Right renal pelvis (tissue), 4 donors: Measurements from ENCODE around the gene CCDC85A. TPM values are rescaled to one million over a fixed set of nuclear protein-coding genes. Genes with fewer than 3 reads are reported as not detected.

Source experiments
- DNase-seq, 4 donors: peaks; one replicate each; pipeline ENCODE4 v3.0.0-alpha.2; 2013; ENCODE audit warnings: low read depth in 4 of 4, low spot score in 3 of 4, missing footprints in 1 of 4
- polyA plus RNA-seq, 4 donors: library from polyadenylated mRNA; unstranded; fragments of 120-200 nt; gene quantifications; one replicate each; pipeline ENCODE4 v1.2.1, GENCODE V29; 2013; ENCODE audit not compliant: insufficient read length in 4 of 4

The CCDC85A gene
- polyA plus RNA-seq, 4 donors: 1.3 to 2.2 (median 1.8) TPM

DNA sequence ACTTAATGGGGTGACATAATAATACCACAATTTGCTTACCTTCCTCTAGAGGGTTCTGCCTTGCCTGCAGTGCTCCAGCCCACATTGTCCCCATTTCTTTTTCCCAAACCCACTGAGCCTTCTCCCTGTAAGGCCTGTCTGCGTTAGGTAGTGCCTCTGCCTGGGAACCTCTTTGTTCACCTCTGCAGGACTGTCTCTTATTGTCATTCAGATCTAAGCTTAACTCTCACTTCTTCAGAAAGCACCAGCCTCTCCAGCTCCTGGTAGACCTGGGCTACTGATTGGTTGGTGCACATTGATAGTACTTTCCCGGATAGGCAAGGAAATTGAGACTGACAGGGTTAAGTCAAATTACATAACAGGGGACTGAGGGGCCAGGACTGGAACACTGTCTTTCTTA, 49.1 kb downstream of the CCDC85A start:
- no peak for DNase-seq

- DNase-seq: no peak
Observed at GRCh38 chr2:56234241-56234640, 50.5 kb downstream of the CCDC85A start.

DNA sequence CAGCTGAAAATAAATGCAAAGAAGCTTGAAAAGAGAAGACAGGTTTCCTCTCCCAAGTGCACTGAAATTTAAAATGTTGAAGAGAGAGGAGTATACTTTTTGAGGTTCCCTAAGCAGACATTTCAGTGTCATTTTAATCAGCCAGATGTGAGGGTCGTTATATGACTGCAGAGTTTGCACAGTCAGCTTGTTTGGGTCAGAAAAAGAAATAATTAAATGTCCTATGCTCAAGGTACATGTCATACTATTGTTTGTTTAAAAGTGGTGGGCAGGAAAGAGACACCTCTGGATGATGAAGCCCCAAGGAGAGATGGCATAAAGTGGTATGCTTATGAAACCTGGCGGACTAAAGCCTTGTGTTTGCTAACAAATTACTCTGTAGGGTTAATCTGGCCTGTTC, 55.2 kb downstream of the CCDC85A start:
- no peak for DNase-seq

DNA sequence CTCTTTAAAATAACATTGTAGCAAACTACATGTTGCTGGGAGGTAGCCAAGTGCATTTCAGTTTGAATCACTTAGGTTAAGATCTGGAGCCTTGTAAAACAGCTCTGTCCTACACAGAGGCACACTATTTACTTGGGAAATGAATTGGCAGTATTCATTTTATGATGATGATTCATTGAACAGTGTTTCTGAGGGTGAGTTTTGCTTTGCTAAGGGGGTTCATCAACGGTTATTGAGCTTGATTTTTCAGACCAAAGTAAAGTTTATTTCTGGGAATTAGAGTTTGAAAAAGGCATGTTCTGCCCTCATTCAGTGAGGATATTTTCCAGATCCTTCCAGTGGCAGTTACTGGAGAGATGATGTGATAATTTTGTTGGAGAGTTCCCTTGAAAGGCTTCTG, 55.6 kb downstream of the CCDC85A start:
- no peak for DNase-seq

GRCh38 chr2:56240210-56240609, 56.4 kb downstream of the CCDC85A start:
- no peak for DNase-seq

GRCh38 chr2:56244506-56244905, 60.7 kb downstream of the CCDC85A start:
- DNase-seq: no peak

DNA sequence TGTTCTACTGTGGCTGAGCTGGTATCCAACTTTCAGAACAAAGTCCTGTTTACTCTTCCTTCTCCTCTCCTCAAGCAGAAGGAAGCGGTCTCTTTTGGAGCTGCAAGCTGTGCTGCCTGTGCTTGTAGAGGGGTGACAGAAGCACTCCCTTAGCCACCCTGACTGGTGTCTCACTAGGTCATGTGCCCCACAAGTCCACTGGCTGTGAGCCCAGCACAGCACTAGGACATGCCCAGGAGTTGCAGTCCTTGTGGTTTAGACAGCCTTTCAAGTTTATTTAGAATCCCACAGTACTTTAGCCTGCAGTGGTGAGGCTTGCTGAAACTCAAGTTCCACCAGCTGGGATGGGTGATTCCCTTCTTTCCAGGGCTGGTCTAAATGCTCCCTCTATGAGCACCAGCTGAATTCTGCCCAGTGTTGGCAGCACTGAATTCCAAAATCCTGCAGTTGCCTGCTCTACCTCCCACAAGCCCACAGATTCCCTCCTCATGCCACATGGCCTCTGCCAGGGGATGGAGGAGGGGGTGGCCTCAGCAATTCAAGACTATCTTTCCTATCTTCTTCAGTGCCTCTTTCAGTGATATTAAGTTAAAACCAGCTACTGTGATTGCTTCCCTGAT, 61.2 kb downstream of the CCDC85A start:
- no peak for DNase-seq

GRCh38 chr2:56248965-56249742, 65.4 kb downstream of the CCDC85A start:
- no peak for DNase-seq

- DNase-seq: no peak
Observed at GRCh38 chr2:56250153-56250729, 66.5 kb downstream of the CCDC85A start.

DNA sequence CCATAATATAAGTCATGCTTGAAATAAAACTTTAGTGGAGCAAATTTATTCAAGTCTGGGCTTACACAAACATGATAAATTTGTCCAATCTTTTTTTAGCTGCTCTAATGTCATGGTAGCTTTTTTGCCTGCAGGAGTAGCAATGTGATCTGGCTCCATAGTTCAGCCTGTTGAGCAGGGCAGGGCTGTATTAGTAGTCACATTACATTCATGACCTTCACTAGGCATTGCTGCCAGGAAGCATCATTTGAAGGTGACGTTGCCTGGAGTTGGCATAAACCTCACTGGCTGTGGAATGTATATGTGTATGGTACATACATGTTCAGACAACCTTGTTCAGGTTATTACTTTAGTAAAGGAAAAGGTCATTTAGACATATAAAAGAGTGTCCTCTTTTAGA, 76.6 kb downstream of the CCDC85A start:
- no peak for DNase-seq

DNA sequence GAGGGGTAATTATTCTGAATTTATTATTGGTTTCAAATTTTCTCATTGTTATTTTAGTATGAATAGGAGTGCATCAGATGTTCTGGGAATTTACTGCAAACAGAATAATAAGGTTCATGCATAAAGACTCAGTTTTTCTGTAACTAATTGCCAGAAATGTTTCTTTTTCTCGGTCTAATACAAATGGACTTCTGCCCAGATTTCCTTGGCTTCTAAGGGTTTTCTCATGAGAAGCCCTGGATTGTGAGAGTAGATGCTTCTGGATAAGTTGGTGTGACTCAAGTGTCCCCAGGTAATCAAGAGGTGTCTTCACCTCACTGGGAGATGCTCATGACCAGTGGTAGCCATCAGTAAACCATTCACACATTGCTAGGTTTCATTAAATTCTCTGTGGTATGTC, 78.5 kb downstream of the CCDC85A start:
- DNase-seq: no peak

DNA sequence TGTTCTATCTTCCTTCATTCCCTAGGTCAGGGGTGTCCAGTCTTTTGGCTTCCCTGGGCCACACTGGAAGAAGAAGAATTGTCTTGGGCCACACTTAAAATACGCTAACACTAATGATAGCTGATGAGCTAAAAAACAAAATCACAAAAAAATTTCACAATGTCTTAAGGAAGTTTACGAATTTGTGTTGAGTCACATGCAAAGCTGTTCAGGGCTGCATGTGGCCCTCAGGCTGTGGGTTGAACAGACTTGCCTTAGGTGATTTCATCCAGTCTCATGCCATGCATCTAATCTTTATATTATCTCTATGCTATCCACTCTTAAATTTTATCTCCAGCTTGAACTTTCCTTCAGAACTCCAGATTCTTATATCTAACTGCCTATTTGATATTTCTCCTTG, 80.1 kb downstream of the CCDC85A start:
- no peak for DNase-seq

GRCh38 chr2:56266761-56267414, 83.1 kb downstream of the CCDC85A start:
- no peak for DNase-seq

DNA sequence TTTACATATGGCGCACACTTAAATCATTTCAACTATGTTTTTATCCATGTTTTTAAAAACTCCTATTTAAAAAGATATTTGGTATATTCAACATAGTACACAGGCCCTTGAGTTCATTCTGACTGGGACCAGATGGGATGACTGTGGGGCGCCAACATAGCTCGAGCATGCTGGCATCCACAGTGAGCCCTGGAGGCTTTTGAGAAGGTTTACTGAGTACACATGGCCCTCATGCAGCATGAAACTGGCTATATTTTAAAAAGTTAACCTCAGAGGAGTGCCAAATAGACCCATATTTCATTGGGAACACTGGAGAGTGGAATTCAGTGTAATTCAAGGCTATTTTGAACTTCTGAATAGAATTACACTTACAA, 83.6 kb downstream of the CCDC85A start:
- DNase-seq: no peak

DNA sequence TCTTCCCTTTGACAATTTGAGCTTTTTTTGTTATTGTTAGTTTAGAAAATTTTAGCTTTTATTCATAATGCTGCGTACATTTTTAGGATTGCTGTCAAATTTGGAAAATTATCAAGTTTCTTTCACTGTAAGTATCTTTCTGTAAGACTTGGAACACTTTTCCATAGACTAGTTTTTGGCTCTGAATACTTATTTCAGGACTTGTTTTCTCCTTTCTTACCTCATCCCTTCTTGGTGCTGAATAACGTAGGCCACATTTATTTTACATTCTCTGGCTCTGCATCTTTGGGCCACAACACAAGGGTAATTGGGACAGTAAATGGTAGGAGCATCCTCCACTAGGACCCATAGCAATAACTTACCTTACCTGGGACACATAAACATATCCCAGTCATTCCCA, 85.1 kb downstream of the CCDC85A start:
- no peak for DNase-seq

- DNase-seq: no peak
Observed at GRCh38 chr2:56271275-56271674, 87.5 kb downstream of the CCDC85A start.

DNA sequence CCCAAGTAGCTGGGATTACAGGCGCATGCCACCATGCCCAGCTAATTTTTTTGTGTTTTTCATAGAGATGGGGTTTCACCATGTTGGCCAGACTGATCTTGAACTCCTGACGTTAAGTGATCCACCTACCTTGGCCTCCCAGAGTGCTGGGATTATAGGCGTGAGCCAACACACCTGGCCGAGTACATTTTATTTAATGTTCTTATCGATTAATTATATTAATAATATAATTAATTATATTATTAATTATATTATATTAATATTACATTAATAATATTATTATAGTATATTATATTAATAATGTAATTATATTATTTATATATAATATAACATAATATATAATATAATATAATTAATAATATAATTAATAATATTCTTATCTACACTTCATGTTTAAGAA, 101.4 kb downstream of the CCDC85A start:
- no peak for DNase-seq

GRCh38 chr2:56286936-56287335, 103.1 kb downstream of the CCDC85A start:
- DNase-seq: no peak

GRCh38 chr2:56287508-56287907, 103.7 kb downstream of the CCDC85A start:
- no peak for DNase-seq

DNA sequence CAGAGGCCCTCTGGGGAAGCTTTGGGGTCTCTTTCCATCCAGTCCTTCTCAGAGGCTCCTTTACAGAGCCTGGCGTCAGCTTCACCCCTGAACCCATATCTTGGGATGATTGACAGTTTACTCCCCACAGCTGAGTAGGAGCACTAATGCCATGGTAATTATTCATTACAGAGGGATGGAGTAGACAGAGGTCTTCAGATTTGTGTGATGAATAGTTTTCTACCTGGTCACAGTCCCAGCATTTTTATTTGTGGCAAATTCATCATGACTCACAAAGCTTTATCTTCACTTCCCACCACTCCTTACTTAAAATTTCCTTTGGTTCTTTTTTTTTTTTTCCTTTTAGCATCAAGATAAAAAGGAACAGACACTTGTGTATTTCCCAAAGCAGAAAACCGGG, 104.2 kb downstream of the CCDC85A start:
- no peak for DNase-seq

DNA sequence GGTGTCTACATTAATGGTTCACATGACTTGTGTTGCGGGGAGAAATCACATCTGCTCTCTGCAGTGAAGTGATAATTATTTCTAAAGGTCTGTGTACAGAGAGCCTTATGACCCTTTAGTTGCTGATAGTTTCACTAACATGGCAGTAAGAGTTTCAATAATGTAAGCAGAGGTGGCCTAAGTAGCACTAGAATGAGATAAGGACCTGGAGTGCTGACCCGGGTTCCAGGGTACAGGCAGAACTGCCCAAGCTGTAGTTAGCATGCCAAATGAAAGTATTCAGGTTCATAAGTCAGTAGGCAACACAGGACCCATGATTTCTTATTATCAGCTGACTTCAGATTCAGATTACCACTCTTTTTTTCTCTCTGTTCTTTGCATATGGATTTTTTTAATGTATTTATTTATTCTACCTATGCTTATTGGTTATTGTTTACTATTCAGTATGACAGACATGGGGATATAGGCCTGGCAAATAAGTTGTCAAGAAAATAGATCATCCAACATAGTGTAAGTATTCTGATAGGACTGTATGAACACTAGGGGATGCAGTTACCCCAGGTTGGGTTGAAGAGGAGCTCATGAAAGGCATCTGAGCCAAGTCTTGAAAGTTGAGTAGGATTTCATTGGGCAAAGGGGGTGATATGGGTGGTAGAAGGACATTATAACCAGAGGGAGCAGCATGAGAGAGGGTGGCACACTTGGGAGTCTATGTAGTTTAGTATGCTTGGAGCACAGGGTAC, 105.2 kb downstream of the CCDC85A start:
- no peak for DNase-seq
